Stimulated activated CD4-positive, alpha-beta T cell treated with anti-CD3 and anti-CD28 coated beads, Interleukin-12 subunit alpha, Interleukin-12 subunit beta, amount 100 ng/mL, for 4 hours (primary cell): ENCODE results near the gene METTL1.

Experiments used
- DNase-seq: peaks from one replicate; pipeline ENCODE4 v3.0.0-alpha.2; 2020

Gene METTL1

DNA sequence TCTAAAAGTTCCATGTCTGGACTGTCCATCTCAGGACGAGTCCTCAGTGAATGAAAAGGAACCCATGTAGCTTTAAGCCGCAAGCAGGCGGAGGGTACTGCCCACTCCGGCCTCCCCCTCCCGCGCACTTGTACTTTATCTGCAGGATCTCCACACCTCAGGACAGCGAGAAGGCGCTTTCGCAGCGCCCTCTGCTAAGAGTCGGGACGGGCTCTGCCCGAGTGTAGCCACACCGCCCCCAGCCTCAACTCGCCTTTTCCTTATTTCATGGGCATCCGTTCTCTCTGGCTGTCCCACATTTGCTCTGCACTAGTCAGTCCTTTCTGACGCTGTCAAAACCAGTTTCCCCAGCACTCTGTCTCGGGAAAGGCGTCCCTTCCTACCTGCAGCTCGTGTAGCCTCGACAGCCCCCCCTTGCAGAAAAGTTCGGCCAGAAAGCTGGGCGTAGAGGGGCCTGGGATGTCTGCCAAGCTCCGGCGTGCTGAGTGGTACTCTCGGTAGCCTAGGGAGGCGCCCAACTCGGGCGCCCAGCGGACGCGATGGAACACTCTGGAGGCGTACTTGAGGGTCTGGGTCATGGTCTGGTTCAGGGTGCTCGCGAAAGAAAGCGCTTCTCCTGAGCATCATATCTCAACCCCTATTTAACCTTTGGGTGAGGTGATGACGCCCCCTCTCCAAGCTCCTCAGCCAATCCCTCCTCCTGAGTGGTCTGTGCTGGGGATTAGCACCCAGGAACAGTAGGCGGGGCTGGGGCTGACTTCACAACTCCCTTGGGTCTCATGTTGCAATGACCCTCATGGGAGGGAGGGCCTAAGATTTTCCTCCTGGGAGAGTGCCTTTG is 5.2 kb downstream of the METTL1 start, which contains the start of gene CYP27B1:
Gene CYP27B1, minus strand, starts transcription at position 615 of the 841 bp plus-strand sequence. Its CDS starts 37 bp downstream, at position 578.
- DNase-seq, result no peak

GRCh38 chr12:57765698-57766463 is 6.0 kb downstream of the METTL1 start:
- DNase-seq, result no peak

GRCh38 chr12:57765003-57765697 is 6.8 kb downstream of the METTL1 start:
- DNase-seq, result peak; percentile 67

DNA sequence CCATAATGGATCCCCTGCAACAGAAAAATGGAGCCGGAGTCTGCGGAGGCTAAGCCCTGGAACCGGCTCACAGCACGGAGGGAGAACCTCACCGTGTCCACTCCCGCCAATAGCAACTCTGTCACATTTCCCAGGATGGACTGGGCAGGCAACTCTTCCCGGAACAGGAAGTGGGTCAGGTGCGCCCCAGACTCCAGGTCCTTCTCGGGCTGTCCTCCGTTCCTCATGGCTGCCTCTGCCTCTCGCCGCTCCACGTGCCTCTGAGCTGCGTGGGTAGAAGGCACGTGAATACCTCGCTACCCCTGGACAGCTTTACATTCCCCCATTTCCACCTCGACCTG is 7.3 kb downstream of the METTL1 start:
- peak; percentile 34 for DNase-seq

DNA sequence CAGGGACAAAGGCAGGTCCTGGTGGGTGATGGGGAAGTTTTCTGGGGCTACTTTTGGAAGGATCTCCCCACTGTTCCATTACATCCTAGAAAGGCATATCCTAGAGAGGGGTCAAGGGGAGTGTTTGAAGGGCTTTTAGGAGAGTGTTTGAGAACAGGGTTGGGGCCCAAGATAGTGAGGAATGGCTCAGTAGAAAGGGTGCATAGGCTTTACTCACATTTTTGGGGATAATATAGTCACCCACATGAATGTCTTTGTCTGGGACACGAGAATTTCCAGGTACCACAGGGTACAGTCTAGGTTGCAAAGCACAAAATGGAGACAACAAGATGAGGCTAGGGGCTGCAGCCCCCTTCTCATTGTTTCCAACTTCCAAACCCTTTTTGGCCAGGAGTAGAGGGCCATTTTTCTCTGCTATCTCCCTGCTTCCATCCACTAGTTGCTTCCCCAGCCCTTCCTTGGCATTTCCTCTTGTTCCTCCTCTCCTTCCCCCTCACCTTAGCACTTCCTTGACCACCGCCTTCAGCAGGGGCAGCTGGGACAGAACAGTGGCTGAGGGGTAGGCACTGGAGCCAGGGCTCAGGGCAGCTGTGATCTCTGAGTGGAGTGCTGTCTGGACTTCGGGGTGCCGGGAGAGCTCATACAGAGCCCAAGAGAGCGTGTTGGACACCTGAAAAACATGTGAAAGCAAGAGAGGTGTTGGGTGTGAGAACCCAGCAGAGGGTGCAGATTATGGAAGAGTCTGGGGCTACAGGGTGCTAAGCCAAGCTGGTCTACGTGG is 7.8 kb downstream of the METTL1 start:
- no peak for DNase-seq

- no peak for DNase-seq
These were observed 9.4 kb downstream of the METTL1 start for GRCh38 chr12:57762463-57762862.

DNA sequence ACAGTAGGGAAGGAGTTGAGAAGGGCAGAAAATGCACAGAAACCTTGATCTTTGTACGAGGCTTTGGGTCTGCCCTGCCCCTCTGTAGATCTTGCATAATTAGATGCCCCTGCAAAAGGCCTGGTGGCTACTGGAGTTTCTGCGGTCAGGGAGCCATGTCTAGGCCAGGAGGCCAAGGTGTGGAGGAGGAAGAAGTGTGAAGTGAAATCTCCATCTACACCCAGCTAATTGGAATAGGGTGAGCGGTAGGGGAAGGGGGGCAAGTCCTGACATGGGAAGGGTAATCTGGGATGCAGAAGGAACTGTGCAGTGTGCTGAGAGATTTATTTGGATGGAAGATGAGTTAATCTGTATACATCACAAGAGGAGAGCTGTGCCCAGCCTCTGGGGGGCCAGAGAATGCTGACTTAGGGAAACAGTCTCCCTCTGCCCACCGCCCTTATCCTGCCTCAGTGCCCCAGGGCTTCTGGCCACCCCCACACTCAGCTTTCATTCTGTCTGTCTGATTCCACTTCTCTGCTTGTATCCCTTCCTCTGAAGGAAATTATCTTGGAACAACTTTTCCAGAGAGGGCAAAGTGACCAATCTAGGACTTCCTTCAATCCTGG is 10.4 kb downstream of the METTL1 start:
- no peak for DNase-seq

DNA sequence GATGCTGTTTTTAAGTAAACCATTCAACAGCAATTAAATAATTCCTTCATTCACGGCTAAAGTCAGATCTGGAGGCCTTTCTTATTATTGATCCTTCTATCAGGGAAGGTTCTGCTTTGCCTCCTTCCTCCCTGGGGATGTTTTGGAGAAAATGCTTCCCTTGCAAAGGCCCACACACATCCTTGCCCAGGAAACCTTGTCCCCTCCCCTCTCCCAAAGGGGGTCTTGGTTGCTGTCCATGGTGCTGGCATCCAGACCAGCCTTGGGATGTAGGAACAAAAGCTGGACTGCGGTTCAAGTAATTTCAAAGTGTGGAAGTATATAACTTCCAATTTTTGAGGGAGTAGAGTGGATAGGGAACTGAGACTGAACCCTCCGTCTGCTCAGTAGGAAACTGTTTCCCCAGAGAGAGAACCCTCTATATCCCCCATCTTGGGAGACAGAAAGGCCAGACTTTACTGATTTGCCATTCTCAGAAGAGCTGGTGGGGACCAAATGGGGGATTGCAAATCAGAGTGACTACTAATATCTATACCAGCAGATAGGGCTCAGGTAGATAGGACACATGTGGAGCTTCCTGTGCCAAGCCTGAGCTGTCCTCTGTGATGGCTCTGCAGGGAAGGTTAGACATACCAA is 11.4 kb downstream of the METTL1 start:
- no peak for DNase-seq

DNA sequence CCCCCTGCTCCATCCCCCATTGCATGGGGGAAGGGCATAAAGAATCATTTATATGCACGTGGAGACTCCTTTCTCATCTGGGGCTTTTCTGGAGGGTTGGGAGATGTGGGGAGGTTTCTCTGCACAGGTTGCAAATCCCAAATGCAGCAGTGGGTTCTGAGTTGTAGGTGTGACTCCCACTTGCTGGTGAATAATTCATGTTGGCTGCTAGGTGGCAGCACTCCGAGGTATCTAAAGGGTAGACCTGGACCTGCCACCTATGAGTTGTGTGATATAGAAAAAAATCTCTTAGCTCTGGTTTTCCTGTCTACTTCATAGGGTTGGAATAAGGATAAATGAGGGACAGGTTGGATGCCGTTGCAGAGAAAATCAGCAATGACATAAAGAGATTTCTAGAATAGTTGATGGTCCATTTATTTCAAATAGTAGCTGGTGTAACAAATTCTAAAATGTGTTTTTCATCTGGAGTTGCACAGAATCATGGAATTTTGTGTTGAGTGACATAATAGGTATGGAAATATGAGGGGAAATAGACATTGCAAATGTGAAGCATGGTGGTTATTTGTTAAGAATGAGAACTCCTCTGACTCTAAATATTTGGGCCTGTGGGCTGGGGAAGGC is 12.4 kb downstream of the METTL1 start:
- DNase-seq, result peak; percentile 36

GRCh38 chr12:57758552-57759359 is 13.1 kb downstream of the METTL1 start:
- no peak for DNase-seq

GRCh38 chr12:57757771-57758170 is 14.1 kb downstream of the METTL1 start:
- no peak for DNase-seq

DNA sequence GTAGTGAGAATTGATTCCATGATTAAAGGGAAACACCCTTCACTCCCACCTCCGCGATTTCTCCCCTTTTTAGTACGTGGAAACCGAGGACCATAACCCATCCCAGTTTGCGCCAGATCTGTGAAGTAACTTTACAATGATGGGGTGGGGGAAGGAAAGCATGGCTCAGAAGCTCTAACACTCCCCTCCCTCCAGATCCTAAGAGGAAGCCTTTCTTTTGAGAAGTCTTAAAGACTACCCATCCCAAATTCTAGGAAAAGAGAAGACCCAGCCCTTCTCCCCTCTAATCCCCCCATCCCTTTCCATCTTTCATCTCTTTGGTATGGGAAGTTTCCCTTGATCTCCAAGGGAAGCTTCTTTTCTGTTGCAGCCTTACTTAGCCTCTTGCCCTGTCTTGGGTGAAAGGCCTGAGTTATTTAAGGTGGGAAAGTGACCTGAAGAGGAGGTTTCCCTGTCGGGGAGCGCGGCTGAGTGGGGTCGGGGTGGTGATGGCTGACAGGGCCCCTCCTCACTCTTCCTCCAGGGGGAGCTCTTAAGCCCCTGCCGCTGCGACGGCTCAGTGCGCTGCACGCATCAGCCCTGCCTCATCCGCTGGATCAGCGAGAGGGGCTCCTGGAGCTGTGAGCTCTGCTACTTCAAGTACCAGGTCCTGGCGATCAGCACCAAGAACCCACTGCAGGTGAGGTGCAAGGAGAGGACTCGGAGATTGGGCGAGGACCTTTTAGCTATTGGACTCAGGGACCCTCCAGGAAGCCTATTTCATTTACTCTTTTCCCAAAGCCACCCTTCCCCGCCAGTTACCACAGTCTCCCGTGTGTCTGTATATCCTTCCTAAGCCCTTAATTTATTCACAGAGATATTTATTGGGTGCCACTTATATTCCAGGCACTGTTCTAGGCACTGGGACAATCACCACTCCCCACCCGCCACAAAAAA is 15.2 kb downstream of the METTL1 start:
- peak; percentile 68 for DNase-seq

DNA sequence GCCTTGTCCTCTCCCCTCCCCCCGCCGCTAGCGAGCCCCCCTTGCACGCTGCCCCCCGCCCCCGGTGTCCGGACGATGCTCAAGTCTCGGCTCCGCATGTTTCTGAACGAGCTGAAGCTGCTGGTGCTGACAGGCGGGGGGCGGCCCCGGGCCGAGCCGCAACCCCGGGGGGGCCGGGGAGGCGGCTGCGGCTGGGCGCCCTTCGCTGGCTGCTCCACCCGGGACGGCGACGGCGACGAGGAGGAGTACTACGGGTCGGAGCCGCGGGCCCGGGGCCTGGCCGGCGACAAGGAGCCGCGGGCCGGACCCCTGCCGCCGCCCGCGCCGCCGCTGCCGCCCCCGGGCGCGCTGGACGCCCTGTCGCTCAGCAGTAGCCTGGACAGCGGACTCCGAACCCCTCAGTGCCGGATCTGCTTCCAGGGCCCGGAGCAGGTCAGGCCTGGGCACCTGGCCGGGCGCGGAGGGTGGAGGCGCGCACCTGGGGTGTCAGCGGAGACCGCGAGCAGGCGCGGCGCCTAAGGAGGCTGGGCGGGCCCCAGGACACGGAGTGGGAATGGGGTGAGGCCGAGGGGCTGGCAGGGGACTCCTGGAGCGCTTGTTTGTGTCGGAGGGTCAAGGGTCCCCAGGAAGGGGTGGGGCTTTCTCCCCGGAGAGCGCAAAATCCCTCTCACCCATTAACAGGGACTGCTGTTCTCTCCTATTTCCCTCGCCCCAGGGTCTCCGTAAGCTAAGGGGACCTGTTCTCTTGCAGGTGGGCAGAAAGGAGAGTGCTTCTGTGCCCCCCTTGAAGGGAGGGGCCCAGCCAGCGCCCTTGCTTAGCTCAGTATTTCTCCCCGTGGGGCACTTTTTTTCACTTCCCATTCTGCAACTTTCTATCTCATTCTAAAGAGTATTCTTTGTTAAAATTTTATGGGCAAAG is 16.2 kb downstream of the METTL1 start:
- peak; percentile 35 for DNase-seq

DNA sequence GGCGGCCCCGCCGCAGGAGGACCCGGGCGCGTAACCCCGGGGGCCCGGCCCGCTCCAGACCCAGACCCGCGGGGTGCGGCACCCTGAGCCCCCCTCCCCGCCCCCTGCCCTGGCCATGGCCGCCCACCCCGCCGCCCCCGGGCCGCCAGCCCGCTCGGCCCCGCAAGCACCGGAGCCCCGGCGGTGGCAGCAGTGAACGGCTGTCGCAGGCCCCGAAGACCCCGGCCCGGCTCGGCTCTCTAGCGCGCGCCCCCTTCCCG is 16.8 kb downstream of the METTL1 start:
- DNase-seq, result no peak

DNA sequence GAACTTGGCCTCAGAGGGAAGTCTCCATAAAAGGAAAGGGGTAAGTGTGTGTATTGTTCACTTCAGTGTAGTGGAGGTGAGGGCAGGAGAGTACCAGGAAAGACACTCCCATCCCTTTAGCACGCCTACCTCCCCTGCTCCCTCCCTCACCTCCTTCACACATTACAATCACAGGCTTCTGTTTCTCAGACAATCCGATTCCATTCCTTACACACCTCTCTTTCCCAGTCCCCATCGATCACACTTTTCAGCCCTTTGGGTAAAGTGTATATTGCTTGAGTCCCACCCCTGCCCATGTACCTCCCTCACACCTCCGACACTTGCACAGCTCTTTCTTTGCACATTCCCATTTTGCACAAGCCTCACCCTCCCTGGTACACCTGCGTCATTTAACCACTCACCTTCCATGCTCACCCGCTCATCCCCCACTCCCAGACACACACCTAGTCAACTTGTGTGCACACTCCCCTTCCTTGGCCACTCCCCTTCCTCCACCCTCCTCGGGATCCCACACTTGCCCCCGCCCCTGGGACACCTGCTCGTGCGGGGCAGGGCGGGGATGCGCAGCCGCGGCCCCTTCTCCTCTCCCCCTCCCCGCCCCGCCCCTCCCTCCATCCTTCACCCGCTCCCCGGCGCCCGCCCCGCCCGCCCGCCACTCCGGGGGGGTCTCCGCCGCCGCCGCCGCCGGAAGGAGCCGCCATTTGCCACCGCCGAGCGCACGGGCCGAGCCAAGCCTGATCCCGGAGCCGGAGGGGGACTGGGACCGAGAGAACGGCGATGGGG is 17.3 kb downstream of the METTL1 start, which contains the start of gene MARCHF9:
Gene MARCHF9, plus strand, starts transcription at position 693 of the 783 bp plus-strand sequence. CDS start 426 bp downstream, outside the sequence.
- DNase-seq, result peak; percentile 83

GRCh38 chr12:57753756-57754337 is 18.1 kb downstream of the METTL1 start:
- DNase-seq, result no peak

DNA sequence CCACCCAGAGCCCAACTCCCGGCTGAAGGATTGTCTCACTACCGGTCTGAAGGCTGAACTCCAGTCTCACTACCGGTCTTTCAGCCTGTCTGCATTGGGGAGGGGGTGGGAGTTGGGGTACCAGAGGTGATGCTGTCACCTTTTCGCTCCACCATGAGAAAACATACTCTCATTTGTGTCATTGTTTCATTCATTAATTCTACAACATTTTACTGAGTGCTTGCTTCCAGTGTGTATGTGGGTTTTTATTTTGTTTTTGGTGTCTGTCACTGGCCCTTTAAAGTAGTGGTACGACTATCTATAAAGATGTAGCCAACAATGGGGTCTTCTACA is 19.3 kb downstream of the METTL1 start:
- no peak for DNase-seq
